Measurements from ENCODE around the gene LENEP.
"Not testable (repeated sequence)": the region's sequence is repeated elsewhere in the genome, so short reads cannot be mapped to it uniquely, and the experiment has no call there.

DNA sequence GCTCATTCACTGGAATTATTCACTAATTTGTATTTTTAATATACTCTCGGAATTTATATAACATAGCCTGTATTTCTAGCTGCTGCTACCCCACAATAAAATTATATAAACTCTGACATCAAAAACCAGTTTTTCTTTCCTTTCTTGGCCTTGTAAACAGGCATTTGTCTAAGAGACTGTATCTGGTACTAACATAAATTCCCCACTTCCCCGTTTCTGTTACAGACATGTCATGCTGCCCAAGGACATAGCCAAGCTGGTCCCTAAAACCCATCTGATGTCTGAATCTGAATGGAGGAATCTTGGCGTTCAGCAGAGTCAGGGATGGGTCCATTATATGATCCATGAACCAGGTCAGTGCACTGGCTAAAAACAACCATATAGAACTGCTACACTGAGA lies 15.6 kb upstream of the LENEP start:
- TF ChIP-seq POLR2AphosphoS5 (IDR thresholded peaks at IDR 0.05) = not testable (repeated sequence)
- TF ChIP-seq, protein P1, sequence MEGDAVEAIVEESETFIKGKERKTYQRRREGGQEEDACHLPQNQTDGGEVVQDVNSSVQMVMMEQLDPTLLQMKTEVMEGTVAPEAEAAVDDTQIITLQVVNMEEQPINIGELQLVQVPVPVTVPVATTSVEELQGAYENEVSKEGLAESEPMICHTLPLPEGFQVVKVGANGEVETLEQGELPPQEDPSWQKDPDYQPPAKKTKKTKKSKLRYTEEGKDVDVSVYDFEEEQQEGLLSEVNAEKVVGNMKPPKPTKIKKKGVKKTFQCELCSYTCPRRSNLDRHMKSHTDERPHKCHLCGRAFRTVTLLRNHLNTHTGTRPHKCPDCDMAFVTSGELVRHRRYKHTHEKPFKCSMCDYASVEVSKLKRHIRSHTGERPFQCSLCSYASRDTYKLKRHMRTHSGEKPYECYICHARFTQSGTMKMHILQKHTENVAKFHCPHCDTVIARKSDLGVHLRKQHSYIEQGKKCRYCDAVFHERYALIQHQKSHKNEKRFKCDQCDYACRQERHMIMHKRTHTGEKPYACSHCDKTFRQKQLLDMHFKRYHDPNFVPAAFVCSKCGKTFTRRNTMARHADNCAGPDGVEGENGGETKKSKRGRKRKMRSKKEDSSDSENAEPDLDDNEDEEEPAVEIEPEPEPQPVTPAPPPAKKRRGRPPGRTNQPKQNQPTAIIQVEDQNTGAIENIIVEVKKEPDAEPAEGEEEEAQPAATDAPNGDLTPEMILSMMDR (IDR thresholded peaks at IDR 0.05) = not testable (repeated sequence)
